ENCODE results near the gene TSHZ3.

The TSHZ3 gene

DNA sequence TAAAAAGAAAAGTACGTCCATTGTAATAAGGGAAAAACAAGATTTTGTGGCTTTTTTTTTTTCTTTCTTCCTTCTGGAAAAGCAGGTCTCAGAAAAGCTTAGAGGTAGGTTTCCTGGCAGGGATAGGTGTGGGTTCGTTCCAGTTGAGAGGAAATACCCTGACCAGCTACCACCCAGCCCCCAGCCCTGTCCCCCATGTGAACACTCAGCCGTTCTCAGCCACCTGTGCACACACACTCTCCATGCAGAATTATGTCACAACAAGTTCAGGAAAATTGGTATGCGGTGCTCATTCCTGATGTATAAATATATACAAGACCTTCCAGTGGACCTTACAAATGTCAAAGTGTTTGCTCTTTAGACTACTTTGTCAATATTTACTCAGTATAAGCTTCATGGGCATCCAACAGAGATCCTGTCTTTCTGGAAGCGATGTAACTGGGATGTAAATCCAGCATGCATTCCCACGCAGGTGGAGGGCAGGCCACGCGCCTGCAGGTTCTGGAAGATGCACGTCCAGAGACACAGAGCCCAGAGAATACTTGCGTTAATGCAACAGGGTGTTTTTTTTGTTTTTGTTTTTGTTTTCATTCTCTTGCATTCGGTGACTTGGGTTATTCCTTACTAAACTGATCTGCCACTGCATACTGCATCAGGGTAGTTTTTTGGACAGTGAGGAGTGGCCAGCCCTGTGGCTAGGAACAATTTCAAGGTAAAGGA, 68.8 kb downstream of the TSHZ3 start:
- DNase-seq = no peak

GRCh38 chr19:31279436-31279765, 69.8 kb downstream of the TSHZ3 start:
- DNase-seq = no peak

- DNase-seq = no peak
Observed at GRCh38 chr19:31278555-31279435, 70.4 kb downstream of the TSHZ3 start.

DNA sequence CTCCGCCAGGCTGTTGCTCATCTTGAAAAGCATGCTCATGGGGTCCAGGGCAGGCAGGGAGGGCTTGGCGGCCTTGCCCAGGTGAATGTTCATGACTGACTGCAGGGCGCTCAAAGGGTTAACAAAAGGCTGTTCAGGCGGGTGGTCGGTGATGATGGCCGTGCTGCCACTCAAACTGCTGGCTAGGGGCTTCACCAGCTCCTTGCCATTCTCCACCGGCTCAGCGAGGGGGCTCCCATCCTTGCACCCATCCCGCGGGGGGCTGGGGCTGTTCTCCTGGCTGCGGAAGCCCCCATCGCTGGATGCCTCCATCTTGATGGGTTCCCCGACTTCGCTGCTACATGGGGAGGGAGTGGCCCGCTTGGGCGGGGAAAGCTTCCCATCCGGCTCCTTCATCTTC, 71.7 kb downstream of the TSHZ3 start:
- no peak for DNase-seq

DNA sequence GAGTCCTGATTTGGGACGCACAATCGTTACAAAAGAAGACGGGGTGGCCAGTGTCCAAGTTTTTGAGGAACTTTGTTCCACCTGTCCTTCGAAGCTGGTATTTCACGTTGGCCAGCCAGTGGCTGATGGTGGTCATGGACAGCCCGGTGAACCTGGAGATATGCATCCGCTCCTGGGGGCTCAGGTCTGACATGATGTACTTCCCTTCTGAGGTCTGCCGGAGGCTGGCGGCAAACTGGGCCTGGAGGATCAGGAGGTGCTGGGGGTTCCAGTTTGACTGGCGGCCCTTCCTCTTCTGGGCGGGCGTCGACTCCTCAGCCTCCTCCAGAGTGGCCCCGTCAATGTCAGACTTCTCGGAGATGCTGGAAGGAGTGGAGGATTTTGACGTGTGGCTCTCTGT, 72.4 kb downstream of the TSHZ3 start:
- no peak for DNase-seq

- DNase-seq = no peak
Observed at GRCh38 chr19:31275068-31275334, 74.2 kb downstream of the TSHZ3 start.

- DNase-seq = no peak
Observed at GRCh38 chr19:31274251-31275067, 74.8 kb downstream of the TSHZ3 start.

DNA sequence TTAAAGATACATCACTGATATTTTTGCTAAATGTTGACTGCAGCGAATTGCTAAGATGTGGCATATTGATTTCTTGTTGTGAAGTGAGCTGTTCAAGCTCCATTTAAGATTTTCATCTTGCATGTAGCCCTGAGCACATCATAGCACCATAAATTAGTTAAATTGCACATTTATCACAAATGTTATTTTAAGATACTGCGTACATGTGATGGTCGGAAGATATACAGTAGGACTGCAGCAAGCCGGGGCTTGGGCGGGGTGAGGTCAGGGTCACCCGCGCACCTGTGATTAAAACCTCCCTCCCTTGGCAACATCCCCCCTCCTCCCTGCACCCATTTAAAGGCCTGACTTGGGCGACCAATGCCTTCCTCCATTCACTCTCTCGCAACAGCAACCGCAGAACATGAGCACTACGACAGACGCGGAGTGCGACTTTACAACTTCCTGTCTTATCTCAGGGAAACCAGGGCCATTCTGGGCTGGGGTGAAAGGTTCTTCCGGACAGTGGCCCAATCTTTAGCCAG, 76.6 kb downstream of the TSHZ3 start:
- DNase-seq = no peak

GRCh38 chr19:31271306-31271911, 77.8 kb downstream of the TSHZ3 start:
- DNase-seq = no peak

- no peak for DNase-seq
Observed at GRCh38 chr19:31270897-31271296, 78.3 kb downstream of the TSHZ3 start.

- DNase-seq = no peak
Observed at GRCh38 chr19:31269425-31270127, 79.7 kb downstream of the TSHZ3 start.

DNA sequence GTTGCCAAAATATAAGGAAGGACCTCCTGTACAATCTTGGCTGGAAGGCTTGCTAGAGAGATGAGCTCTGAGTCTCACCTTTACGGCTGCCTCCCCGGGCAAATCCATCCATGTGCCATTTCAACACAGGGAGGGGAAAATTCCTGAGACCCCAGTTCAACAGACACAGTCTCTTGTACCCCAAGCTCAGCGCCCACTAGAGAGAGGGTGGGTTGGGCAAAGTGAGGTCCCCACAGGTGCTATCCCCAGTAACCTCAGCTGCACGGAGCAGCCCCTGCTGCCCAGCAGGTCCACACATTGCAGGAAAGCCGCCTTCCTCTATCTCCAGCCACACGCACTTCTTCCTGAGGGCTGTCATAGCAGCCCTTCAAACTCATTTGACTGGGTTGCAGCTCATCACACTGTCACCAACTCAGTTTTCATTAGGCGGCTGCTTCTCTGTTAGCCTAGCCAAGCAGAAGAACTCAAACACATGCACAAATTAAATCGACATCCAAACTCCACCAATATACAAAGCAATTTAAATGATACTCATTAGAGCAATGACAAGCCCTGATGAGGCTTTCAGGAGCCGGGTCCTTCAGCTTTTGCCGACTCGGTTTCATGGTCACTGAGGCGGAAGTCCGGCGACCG, 80.4 kb downstream of the TSHZ3 start:
- DNase-seq = no peak

DNA sequence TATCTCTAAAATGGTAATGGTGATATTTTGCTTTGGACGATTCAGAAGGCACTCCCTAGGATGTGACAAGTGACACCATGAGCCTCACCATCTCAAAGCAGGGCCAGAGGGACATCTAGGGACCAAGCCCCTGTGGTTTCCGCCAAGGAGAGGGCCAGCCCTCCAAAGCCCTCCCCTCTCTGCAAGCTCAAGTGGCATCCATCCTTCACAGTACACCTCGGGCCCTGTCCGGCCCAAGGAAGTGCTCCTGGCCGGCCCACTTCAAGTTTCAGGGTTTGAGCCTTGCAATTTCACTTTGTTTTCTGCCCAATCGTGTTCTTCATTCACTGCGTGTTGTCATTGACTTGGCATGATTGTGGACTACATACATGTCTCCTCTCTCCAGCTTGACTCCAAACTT, 82.5 kb downstream of the TSHZ3 start:
- DNase-seq = no peak

DNA sequence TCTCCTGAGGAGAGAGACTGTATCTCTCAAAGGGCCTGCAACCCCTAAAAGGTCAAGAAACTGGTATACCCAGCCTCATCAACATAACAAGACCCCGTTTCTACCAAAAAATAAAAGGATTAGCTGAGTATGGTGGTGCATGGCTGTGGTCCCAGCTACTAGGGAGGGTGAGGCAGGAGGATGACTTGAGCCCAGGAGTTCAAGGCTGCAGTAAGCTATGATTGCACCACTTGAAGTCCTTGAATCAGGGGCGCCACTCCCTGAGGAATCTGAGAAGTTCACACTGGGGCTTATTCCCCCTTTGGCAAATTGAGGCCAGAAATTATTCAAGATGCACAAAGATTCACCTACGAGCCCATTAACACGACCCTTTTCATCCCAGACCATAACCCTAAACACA, 83.0 kb downstream of the TSHZ3 start:
- DNase-seq = no peak

GRCh38 chr19:31264041-31264778, 85.0 kb downstream of the TSHZ3 start:
- no peak for DNase-seq

DNA sequence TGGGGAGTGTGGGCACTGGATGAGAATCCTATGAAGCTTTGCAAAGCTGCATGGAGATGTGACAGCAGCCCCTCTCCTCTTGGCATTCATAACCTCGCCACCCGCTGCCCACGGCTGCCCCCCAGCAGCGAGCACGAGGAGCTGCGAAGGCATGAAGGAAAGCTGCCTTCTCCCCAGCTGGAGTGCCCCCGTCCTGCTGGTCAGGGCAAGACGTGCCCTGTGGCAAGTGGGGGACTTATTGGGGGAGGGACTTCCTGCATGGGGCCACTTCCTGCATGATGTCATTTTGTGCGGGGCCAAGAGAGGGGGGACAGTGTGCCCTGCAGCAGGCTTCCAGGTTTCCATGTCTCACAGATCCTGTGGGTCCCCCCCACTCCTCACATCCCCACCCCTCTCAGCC, 85.9 kb downstream of the TSHZ3 start:
- DNase-seq = no peak

- no peak for DNase-seq
Observed at GRCh38 chr19:31262725-31263191, 86.5 kb downstream of the TSHZ3 start.

DNA sequence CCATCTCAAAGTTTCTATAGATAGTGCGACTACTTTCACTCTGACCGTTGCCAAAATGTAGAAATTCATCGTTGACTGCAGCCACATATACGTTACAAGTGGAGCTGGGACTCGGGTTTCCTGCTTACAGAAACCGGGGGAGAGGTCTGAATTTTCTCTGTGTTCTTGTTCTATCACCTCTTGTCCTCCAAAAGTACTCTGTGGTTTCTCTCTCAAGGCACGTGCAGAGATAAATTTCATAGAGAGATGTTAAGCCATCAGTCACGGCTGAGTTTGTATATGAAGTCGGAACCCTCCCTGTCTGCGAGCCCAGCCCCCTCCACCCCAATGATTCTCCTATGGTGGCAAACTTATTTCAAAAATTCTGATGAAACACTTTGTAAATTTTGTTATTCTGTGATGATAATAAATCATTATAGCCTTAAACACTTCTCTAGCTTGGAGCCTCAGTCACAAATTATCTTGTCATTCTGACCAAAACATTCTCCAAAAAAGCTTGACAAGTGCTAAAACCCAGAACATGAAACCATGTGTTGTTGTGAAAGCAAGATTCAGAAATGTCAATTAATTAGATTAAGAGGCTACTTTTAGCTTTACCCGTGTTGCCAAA, 87.5 kb downstream of the TSHZ3 start:
- no peak for DNase-seq

DNA sequence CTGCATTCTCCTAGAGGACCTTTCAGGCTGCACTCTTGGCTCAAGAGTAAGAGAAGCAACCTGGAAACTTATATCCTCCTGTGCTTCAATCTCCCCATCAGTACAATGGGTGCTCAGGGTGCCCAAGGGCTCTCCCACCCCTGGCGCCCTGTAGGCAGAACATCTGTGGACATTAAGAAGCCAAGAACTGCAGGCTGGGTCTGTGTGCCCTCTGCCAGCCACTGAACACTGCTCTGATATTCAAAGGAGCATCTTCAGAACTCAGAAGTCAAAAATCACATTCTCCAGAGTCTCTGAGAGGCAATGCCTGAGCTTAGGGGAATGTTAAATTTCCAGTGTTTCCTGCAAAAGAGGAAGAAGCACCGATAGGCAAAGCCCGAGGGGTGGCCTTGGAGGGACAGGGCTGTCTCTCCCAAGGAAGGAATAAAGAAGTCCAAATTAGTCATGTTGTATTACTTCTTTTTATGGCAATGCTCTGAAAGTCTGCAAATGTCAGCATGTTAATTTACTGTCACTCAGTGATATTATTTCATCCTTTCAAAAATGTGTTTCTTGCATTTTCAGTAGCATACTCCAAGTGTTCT, 88.1 kb downstream of the TSHZ3 start:
- DNase-seq = no peak
